Smooth muscle cell (in vitro differentiated cells): ENCODE results near the gene NTN1. TPM values are rescaled to one million over a fixed set of nuclear protein-coding genes. Genes with fewer than 3 reads are reported as not detected.

Experiments
- DNase-seq: peaks from one replicate; lab custom pipeline; 2025; ENCODE audit not compliant: unreplicated experiment; lab: John Stamatoyannopoulos, UW
- H2AFZ ChIP-seq: fragments of 200-600 bp; sonication (generic); 2 replicates; pipeline ENCODE4 v1.6.0; 2016; ENCODE audit warnings: antibody characterized with exemption, low read depth, mild to moderate bottlenecking
- H3F3A ChIP-seq: fragments of 200-600 bp; sonication (generic); 2 replicates; pipeline ENCODE4 v1.6.0; 2017; ENCODE audit warnings: antibody characterized with exemption, low read depth
- H3K27ac ChIP-seq: fragments of 200-600 bp; sonication (generic); 2 replicates; pipeline ENCODE4 v1.5.1; 2016; ENCODE audit warnings: low read depth, mild to moderate bottlenecking
- H3K27me3 ChIP-seq: fragments of 200-600 bp; sonication (generic); 2 replicates; pipeline ENCODE4 v1.6.1; 2016; ENCODE audit warnings: low read depth, mild to moderate bottlenecking
- H3K36me3 ChIP-seq: fragments of 200-600 bp; sonication (generic); 2 replicates; pipeline ENCODE4 v1.5.1; 2016; ENCODE audit warnings: low read depth
- H3K4me1 ChIP-seq: fragments of 200-600 bp; sonication (generic); 2 replicates; pipeline ENCODE4 v1.5.1; 2016; ENCODE audit warnings: low read depth
- H3K4me2 ChIP-seq: fragments of 200-600 bp; sonication (generic); 2 replicates; pipeline ENCODE4 v1.6.0; 2016; ENCODE audit warnings: mild to moderate bottlenecking
- H3K4me3 ChIP-seq: fragments of 200-600 bp; sonication (generic); 2 replicates; pipeline ENCODE4 v1.5.1; 2016; ENCODE audit warnings: mild to moderate bottlenecking
- H3K79me2 ChIP-seq: fragments of 200-600 bp; sonication (generic); 2 replicates; pipeline ENCODE4 v1.6.0; 2016; ENCODE audit warnings: low read depth, mild to moderate bottlenecking
- H3K9ac ChIP-seq: fragments of 200-600 bp; sonication (generic); 2 replicates; pipeline ENCODE4 v1.6.0; 2016; ENCODE audit warnings: low read depth
- H3K9me3 ChIP-seq: fragments of 200-600 bp; sonication (generic); replicated peaks from 2 replicates; pipeline ENCODE4 v1.5.1; 2016; ENCODE audit warnings: low read depth
- H4K20me1 ChIP-seq: fragments of 200-600 bp; sonication (generic); 2 replicates; pipeline ENCODE4 v1.6.0; 2016; ENCODE audit warnings: low read depth
- CTCF ChIP-seq: fragments of 200-600 bp; sonication (generic); IDR thresholded peaks from 2 replicates; pipeline ENCODE4 v1.5.1; 2017; ENCODE audit warnings: borderline replicate concordance, mild to moderate bottlenecking, antibody characterized with exemption; ENCODE audit not compliant: insufficient read depth, poor library complexity, severe bottlenecking
- WGBS: methylation state at CpG from one replicate; pipeline ENCODE4 v1.1.7; 2016; ENCODE audit warnings: low lambda C conversion rate; 5-methylcytosine and 5-hydroxymethylcytosine counted together
- polyA plus RNA-seq: library from polyadenylated mRNA; unstranded; fragments of >200 nt; fragmentation: Nextera tagmentation; extraction: Ambion mirVana; gene quantifications from 2 replicates; pipeline ENCODE4 v1.2.1, GENCODE V29; 2016
- total RNA-seq: library from RNA; depleted of rRNA; stranded (reverse); fragments of >200 nt; gene quantifications from 2 replicates; pipeline ENCODE4 v1.2.3, GENCODE V29; 2014

NTN1 gene
- total and polyA plus RNA-seq, 2 experiments from 2014 or later, result 0.07 to 0.72 TPM

GRCh38 chr17:9206410-9206703 lies 185.0 kb downstream of the NTN1 start:
- no peak for DNase-seq
- Histone ChIP-seq H3K9me3 (no peaks in the 10 kb centered on the region), H3K27ac (no peak overlapping the region), H3K4me2 (no peak overlapping the region), H3K36me3 (no peaks in the 10 kb centered on the region), H3K4me3 (no peak overlapping the region), H3F3A (no peaks in the 10 kb centered on the region), H3K4me1 (peaks cover 5% of the 10 kb centered on the region), H2AFZ (no peak overlapping the region), H4K20me1 (no peaks in the 10 kb centered on the region), H3K9ac (no peak overlapping the region), H3K27me3 (peaks cover 14% of the 10 kb centered on the region), H3K79me2 (no peaks in the 10 kb centered on the region)
- no peak for TF ChIP-seq CTCF
- 88% methylated on average over 8 of the region's 8 CpGs for WGBS

GRCh38 chr17:9206741-9207332 lies 185.5 kb downstream of the NTN1 start:
- Histone ChIP-seq H3K4me2 (no peak overlapping the region), H4K20me1 (no peaks in the 10 kb centered on the region), H3K27ac (no peak overlapping the region), H2AFZ (no peak overlapping the region), H3K9me3 (no peaks in the 10 kb centered on the region), H3K27me3 (peaks cover 12% of the 10 kb centered on the region), H3K4me3 (no peak overlapping the region), H3K4me1 (peaks cover 5% of the 10 kb centered on the region), H3K36me3 (no peaks in the 10 kb centered on the region), H3F3A (no peaks in the 10 kb centered on the region), H3K9ac (no peak overlapping the region), H3K79me2 (no peaks in the 10 kb centered on the region)
- WGBS, result 94% methylated on average over 14 of the region's 14 CpGs
- TF ChIP-seq CTCF, result no peak
- no peak for DNase-seq

- no peak overlapping the region for H3K4me2 ChIP-seq
- no peaks in the 10 kb centered on the region for H3K9me3 ChIP-seq
- H3K79me2 ChIP-seq, result no peaks in the 10 kb centered on the region
- DNase-seq, result no peak
- no peaks in the 10 kb centered on the region for H3K36me3 ChIP-seq
- no peak overlapping the region for H3K4me3 ChIP-seq
- WGBS, result 92% methylated on average over 10 of the region's 10 CpGs
- no peak for TF ChIP-seq CTCF
- H3F3A ChIP-seq, result no peaks in the 10 kb centered on the region
- H3K27me3 ChIP-seq, result peaks cover 12% of the 10 kb centered on the region
- no peak overlapping the region for H3K9ac ChIP-seq
- peaks cover 5% of the 10 kb centered on the region for H3K4me1 ChIP-seq
- H4K20me1 ChIP-seq, result no peaks in the 10 kb centered on the region
- no peak overlapping the region for H2AFZ ChIP-seq
- no peak overlapping the region for H3K27ac ChIP-seq
These were observed 187.2 kb downstream of the NTN1 start for GRCh38 chr17:9208381-9209105.

- H3K36me3 ChIP-seq, result no peaks in the 10 kb centered on the region
- H3K79me2 ChIP-seq, result no peaks in the 10 kb centered on the region
- H3K27me3 ChIP-seq, result peaks cover 12% of the 10 kb centered on the region
- H3F3A ChIP-seq, result no peaks in the 10 kb centered on the region
- no peak overlapping the region for H3K4me2 ChIP-seq
- peaks cover 5% of the 10 kb centered on the region for H3K4me1 ChIP-seq
- no peak overlapping the region for H3K27ac ChIP-seq
- H3K9me3 ChIP-seq, result no peaks in the 10 kb centered on the region
- no peak overlapping the region for H3K9ac ChIP-seq
- no peak overlapping the region for H3K4me3 ChIP-seq
- TF ChIP-seq CTCF, result no peak
- H4K20me1 ChIP-seq, result no peaks in the 10 kb centered on the region
- no peak overlapping the region for H2AFZ ChIP-seq
- DNase-seq, result no peak
- 91% methylated on average over 5 of the region's 5 CpGs for whole genome bisulfite sequencing
These were observed 188.0 kb downstream of the NTN1 start for GRCh38 chr17:9209347-9209746.
